Thyroid gland (tissue), 4 donors: ENCODE measurements around the gene MACF1. TPM values are rescaled to one million over a fixed set of nuclear protein-coding genes. Genes with fewer than 3 reads are reported as not detected.

Source experiments
- DNase-seq, 2 donors: peaks; one replicate each; pipeline ENCODE4 v3.0.0-alpha.2; 2019
- H3K27ac ChIP-seq, 3 donors: fragments of 200-600 bp; sonication (generic); 1 replicate in 2 of 3; 2 replicates in 1 of 3; pipeline ENCODE4 v1.5.1; 2016 to 2019; ENCODE audit warnings: mild to moderate bottlenecking in 1 of 3, moderate library complexity in 1 of 3
- H3K27me3 ChIP-seq: fragments of 200-600 bp; sonication (generic); one replicate; pipeline ENCODE4 v1.5.1; 2019
- H3K36me3 ChIP-seq, 2 donors: fragments of 200-600 bp; sonication (generic); one replicate each; pipeline ENCODE4 v1.5.1; 2016 to 2019
- H3K4me1 ChIP-seq, 2 donors: fragments of 200-600 bp; sonication (generic); one replicate each; pipeline ENCODE4 v1.5.1; 2017 to 2019
- H3K4me3 ChIP-seq, 3 donors: fragments of 200-600 bp; sonication (generic); replicated peaks in 1 of 3; 1 replicate in 2 of 3; 2 replicates in 1 of 3; pipeline ENCODE4 v1.5.1; 2016; ENCODE audit warnings: mild to moderate bottlenecking in 1 of 3
- H3K9me3 ChIP-seq: fragments of 200-600 bp; sonication (generic); one replicate; pipeline ENCODE4 v1.5.1; 2017
- POLR2A ChIP-seq, 2 donors: fragments of 450-650 bp; IDR thresholded peaks; one replicate each; pipeline ENCODE4 v1.6.1; 2017; ENCODE audit warnings: antibody characterized with exemption in 2 of 2, mild to moderate bottlenecking in 2 of 2, moderate library complexity in 1 of 2
- WGBS, 2 donors: methylation state at CpG; one replicate each; pipeline ENCODE4 v1.1.5; 2017; 5-methylcytosine and 5-hydroxymethylcytosine counted together
- intact Hi-C: fragments of 100-400 bp; cut with DNase I; formaldehyde crosslinking; loops from one replicate; pipeline ENCODE4 v1.15.1; 2023
- total RNA-seq, 4 donors: library from RNA; depleted of rRNA; stranded (reverse); fragments of >200 nt; gene quantifications; one replicate each; pipeline ENCODE4 v1.2.3, GENCODE V29; 2016
- TF ChIP-seq, protein P1 (sequence below), 6 experiments: fragments of 200-600 bp in 3 of 6; fragments of 450-650 bp in 3 of 6; sonication (generic) in 3 of 6; IDR thresholded peaks; one replicate each; pipeline ENCODE4 v1.5.1; 2016 to 2019; ENCODE audit warnings: antibody characterized with exemption in 6 of 6, mild to moderate bottlenecking in 2 of 6, inconsistent platforms in 1 of 6, moderate library complexity in 1 of 6

The MACF1 gene
- total RNA-seq, 4 donors from 2014 or later, result 308 to 834 (median 427) TPM

GRCh38 chr1:39294531-39294930 lies 90.0 kb downstream of the MACF1 start:
- 60 to 74% methylated on average over 1 of the region's 1 CpG for WGBS, 2 donors
- no peak for TF ChIP-seq POLR2A (IDR thresholded peaks at IDR 0.05)
- TF ChIP-seq, protein P1, sequence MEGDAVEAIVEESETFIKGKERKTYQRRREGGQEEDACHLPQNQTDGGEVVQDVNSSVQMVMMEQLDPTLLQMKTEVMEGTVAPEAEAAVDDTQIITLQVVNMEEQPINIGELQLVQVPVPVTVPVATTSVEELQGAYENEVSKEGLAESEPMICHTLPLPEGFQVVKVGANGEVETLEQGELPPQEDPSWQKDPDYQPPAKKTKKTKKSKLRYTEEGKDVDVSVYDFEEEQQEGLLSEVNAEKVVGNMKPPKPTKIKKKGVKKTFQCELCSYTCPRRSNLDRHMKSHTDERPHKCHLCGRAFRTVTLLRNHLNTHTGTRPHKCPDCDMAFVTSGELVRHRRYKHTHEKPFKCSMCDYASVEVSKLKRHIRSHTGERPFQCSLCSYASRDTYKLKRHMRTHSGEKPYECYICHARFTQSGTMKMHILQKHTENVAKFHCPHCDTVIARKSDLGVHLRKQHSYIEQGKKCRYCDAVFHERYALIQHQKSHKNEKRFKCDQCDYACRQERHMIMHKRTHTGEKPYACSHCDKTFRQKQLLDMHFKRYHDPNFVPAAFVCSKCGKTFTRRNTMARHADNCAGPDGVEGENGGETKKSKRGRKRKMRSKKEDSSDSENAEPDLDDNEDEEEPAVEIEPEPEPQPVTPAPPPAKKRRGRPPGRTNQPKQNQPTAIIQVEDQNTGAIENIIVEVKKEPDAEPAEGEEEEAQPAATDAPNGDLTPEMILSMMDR (IDR thresholded peaks at IDR 0.05), result no peak
- Histone ChIP-seq H3K36me3 (peaks cover 35 to 47% of the 10 kb centered on the region in 2 donors), H3K4me3 (no peak overlapping the region), H3K27ac (peak overlapping the region in 2 of 3 donors; percentile 14 to 35), H3K4me1 (peaks cover 9 to 11% of the 10 kb centered on the region in 2 donors), H3K27me3 (no peaks in the 10 kb centered on the region), H3K9me3 (no peaks in the 10 kb centered on the region)
- no peak for DNase-seq
- intact Hi-C loops, result no loop called here

DNA sequence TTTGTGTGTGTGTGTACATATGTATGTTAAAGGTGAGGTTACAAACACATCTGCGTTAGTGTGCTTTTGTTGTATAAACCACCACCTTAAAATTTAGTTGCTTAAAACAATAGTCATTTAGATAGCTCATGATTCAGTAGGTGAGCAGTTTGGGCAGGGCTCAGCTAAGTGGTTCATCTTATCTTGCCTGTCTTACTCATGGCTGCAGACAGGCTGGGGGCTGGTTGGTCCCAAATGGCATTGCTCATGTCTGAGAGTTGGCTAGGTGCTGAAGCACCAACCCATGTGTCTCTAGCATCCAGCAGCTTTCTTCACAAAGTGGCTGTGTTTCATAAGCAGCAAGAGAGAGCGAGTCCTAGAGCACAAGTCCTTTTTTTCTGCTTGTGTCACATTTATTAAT lies 91.4 kb downstream of the MACF1 start:
- Histone ChIP-seq H3K36me3 (peaks cover 44 to 57% of the 10 kb centered on the region in 2 donors), H3K27ac (no peak overlapping the region), H3K4me3 (no peak overlapping the region), H3K9me3 (no peaks in the 10 kb centered on the region), H3K27me3 (no peaks in the 10 kb centered on the region), H3K4me1 (peaks cover 9 to 11% of the 10 kb centered on the region in 2 donors)
- intact Hi-C loops, result no loop called here
- DNase-seq, result no peak
- TF ChIP-seq, protein P1 (IDR thresholded peaks at IDR 0.05), result no peak
- no peak for TF ChIP-seq POLR2A (IDR thresholded peaks at IDR 0.05)
- WGBS, 2 donors, result 87 to 90% methylated on average over 2 of the region's 2 CpGs

DNA sequence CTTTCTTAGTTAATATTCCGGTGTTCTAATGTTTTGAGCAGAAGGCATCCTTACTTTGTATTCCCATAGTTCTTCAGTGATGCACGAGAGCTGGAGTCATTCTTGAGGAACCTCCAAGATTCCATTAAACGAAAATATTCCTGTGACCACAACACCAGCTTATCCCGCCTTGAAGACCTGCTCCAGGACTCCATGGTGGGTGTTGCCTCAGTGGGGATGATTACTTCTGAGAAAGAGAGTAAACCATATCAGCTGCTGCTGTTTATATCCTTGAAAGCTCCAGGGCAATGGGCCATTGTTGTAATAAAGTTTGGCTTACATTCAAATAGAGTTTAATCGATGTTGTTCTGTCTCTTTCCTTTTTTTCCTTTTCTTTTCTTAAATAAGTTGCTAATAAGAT lies 93.1 kb downstream of the MACF1 start:
- DNase-seq, result no peak

DNA sequence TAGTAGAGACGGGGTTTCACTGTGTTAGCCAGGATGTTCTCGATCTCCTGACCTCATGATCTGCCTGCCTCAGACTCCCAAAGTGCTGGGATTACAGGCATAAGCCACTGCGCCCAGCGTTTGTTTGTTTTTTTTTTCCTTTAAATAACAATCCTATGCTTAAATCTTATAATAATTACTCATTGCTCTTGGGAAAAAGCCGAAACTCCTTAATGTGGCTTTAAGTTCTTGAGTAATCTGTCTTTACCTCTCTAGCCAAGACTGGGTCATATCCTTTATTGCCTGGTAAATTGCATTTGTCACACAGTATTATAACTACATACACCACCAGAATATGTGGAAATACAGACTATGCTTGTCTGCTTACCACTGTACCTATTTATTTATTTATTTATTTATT lies 97.1 kb downstream of the MACF1 start:
- no peaks in the 10 kb centered on the region for H3K9me3 ChIP-seq
- 93% methylated on average over 5 of the region's 5 CpGs for WGBS, 2 donors
- no peak overlapping the region for H3K4me3 ChIP-seq
- H3K27ac ChIP-seq, result no peak overlapping the region
- intact Hi-C loops, result no loop called here
- TF ChIP-seq POLR2A (IDR thresholded peaks at IDR 0.05), result no peak
- TF ChIP-seq, protein P1 (IDR thresholded peaks at IDR 0.05), result no peak
- H3K27me3 ChIP-seq, result no peaks in the 10 kb centered on the region
- H3K36me3 ChIP-seq, result peaks cover 37 to 47% of the 10 kb centered on the region in 2 donors
- DNase-seq, result no peak
- H3K4me1 ChIP-seq, result no peaks in the 10 kb centered on the region

More for the DNA sequence above, 93.1 kb downstream of the MACF1 start:
- peaks cover 9 to 11% of the 10 kb centered on the region in 2 donors for H3K4me1 ChIP-seq
- no peak for TF ChIP-seq POLR2A (IDR thresholded peaks at IDR 0.05)
- TF ChIP-seq, protein P1 (IDR thresholded peaks at IDR 0.05), result no peak
- H3K27ac ChIP-seq, result no peak overlapping the region
- 71 to 85% methylated on average over 5 of the region's 5 CpGs for WGBS, 2 donors
- no peak overlapping the region for H3K4me3 ChIP-seq
- no peaks in the 10 kb centered on the region for H3K9me3 ChIP-seq
- intact Hi-C loops, result no loop called here
- no peaks in the 10 kb centered on the region for H3K27me3 ChIP-seq
- H3K36me3 ChIP-seq, result peaks cover 48 to 62% of the 10 kb centered on the region in 2 donors

DNA sequence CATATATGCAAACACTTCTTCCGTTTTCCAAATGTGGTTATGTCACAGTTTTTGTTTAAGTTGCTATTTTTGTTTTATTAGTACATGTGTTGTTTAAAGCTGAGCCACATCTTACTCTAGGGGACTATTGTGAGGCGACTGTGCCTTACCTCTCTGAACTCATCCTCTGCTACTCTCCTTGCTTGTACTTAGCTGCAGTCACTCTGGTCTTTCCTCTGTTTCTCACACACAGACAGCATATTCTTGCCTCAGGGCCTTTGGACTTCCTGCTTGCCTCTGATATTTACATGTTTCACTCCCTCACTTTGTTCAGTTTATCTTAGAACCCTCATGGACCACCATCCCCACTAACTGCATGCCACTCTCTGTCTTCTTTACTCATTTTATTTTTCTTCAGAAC lies 101.1 kb downstream of the MACF1 start:
- peaks cover 38 to 43% of the 10 kb centered on the region in 2 donors for H3K36me3 ChIP-seq
- intact Hi-C loops, result no loop called here
- no peaks in the 10 kb centered on the region for H3K4me1 ChIP-seq
- no peak overlapping the region for H3K4me3 ChIP-seq
- no peaks in the 10 kb centered on the region for H3K9me3 ChIP-seq
- TF ChIP-seq POLR2A (IDR thresholded peaks at IDR 0.05), result no peak
- TF ChIP-seq, protein P1 (IDR thresholded peaks at IDR 0.05), result no peak
- 92 to 94% methylated on average over 2 of the region's 2 CpGs for WGBS, 2 donors
- H3K27me3 ChIP-seq, result no peaks in the 10 kb centered on the region
- DNase-seq, result no peak
- H3K27ac ChIP-seq, result no peak overlapping the region
